ENCODE results near the gene NEFH.

Gene NEFH

GRCh38 chr22:29509815-29510214 lies 29.8 kb downstream of the NEFH start:
- in situ Hi-C loops (cut with HindIII; ENCODE audit: low sequenced_read_pairs): no loop called here
- no peak for DNase-seq (ENCODE audit: low read depth)
- TF ChIP-seq CTCF (IDR thresholded peaks at IDR 0.05; ENCODE audit: low read depth, low read length, missing control alignments): no peak
- no peak overlapping the region for H3K4me3 ChIP-seq (ENCODE audit: low read depth, low read length)

GRCh38 chr22:29510542-29510941 lies 30.5 kb downstream of the NEFH start:
- no peak overlapping the region for H3K4me3 ChIP-seq (ENCODE audit: low read depth, low read length)
- TF ChIP-seq CTCF (IDR thresholded peaks at IDR 0.05; ENCODE audit: low read depth, low read length, missing control alignments): no peak
- in situ Hi-C loops (cut with HindIII; ENCODE audit: low sequenced_read_pairs): no loop called here
- no peak for DNase-seq (ENCODE audit: low read depth)

GRCh38 chr22:29511126-29511862 lies 31.3 kb downstream of the NEFH start:
- no peak overlapping the region for H3K4me3 ChIP-seq (ENCODE audit: low read depth, low read length)
- DNase-seq (ENCODE audit: low read depth): no peak
- TF ChIP-seq CTCF (IDR thresholded peaks at IDR 0.05; ENCODE audit: low read depth, low read length, missing control alignments): no peak
- in situ Hi-C loops (cut with HindIII; ENCODE audit: low sequenced_read_pairs): no loop called here

GRCh38 chr22:29512031-29512430 lies 32.0 kb downstream of the NEFH start:
- no peak for DNase-seq (ENCODE audit: low read depth)
- in situ Hi-C loops (cut with HindIII; ENCODE audit: low sequenced_read_pairs): no loop called here
- H3K4me3 ChIP-seq (ENCODE audit: low read depth, low read length): no peak overlapping the region
- no peak for TF ChIP-seq CTCF (IDR thresholded peaks at IDR 0.05; ENCODE audit: low read depth, low read length, missing control alignments)

- in situ Hi-C loops (cut with HindIII; ENCODE audit: low sequenced_read_pairs): no loop called here
- H3K4me3 ChIP-seq (ENCODE audit: low read depth, low read length): no peak overlapping the region
- no peak for TF ChIP-seq CTCF (IDR thresholded peaks at IDR 0.05; ENCODE audit: low read depth, low read length, missing control alignments)
- no peak for DNase-seq (ENCODE audit: low read depth)
These were observed 37.3 kb downstream of the NEFH start for GRCh38 chr22:29517215-29517908.

GRCh38 chr22:29518427-29518826 lies 38.4 kb downstream of the NEFH start:
- H3K4me3 ChIP-seq (ENCODE audit: low read depth, low read length): no peak overlapping the region
- in situ Hi-C loops (cut with HindIII; ENCODE audit: low sequenced_read_pairs): no loop called here
- TF ChIP-seq CTCF (IDR thresholded peaks at IDR 0.05; ENCODE audit: low read depth, low read length, missing control alignments): no peak
- DNase-seq (ENCODE audit: low read depth): no peak

Data from astrocyte of the cerebellum (primary cell).